IMR-90 (cell line): ENCODE data around the gene POLR1D. TPM values are rescaled to one million over a fixed set of nuclear protein-coding genes. Genes with fewer than 3 reads are reported as not detected.

ENCODE experiments used
- ATAC-seq: fragments of 200-7000 bp; cut with Tn5 transposase; 2 replicates; pipeline ENCODE4 v1.9.1; 2020; ENCODE audit warnings: low read depth, mild to moderate bottlenecking, moderate library complexity
- BruUV-seq: library from RNA; stranded (reverse); fragments of 400-500 nt; replicated peaks from 2 replicates; lab custom pipeline; 2021; lab: Mats Ljungman, UMichigan
- CTCF ChIA-PET: fragments of 300-600 bp; formaldehyde crosslinking; extraction: SDS; loops from one replicate; lab custom pipeline; 2021; ENCODE audit warnings: antibody characterized with exemption; lab: Yijun Ruan, JAX
- POLR2A ChIA-PET: fragments of 300-600 bp; sonication (Branson Sonifier 250); formaldehyde crosslinking; loops from one replicate; lab custom pipeline; 2022; ENCODE audit warnings: antibody characterized with exemption; ENCODE audit not compliant: unreplicated experiment; lab: Charles Lee
- DNase-seq: peaks from one replicate; pipeline ENCODE4 v3.0.0; 2013
- H2AFZ ChIP-seq: replicated peaks from 2 replicates; pipeline ENCODE3; 2013; ENCODE audit warnings: low read length, mild to moderate bottlenecking; ENCODE audit not compliant: poor library complexity
- H2AK5ac ChIP-seq: 2 replicates; pipeline ENCODE4 v1.6.1; 2013; ENCODE audit warnings: low read depth, low read length, inconsistent platforms
- H2AK9ac ChIP-seq: replicated peaks from 2 replicates; pipeline ENCODE3; 2013; ENCODE audit warnings: mild to moderate bottlenecking, low read depth, low read length, moderate library complexity; ENCODE audit not compliant: poor library complexity
- H2BK120ac ChIP-seq: 2 replicates; pipeline ENCODE4 v1.6.1; 2013; ENCODE audit warnings: low read depth, low read length, inconsistent platforms
- H2BK15ac ChIP-seq: 3 replicates; pipeline ENCODE4 v1.6.1; 2013; ENCODE audit warnings: low read depth, low read length, inconsistent platforms
- H2BK20ac ChIP-seq: 2 replicates; pipeline ENCODE4 v1.6.1; 2013; ENCODE audit warnings: low read depth, mild to moderate bottlenecking, inconsistent platforms, low read length, moderate library complexity
- H2BK5ac ChIP-seq: 2 replicates; pipeline ENCODE4 v1.6.1; 2013; ENCODE audit warnings: mild to moderate bottlenecking, low read depth, low read length, inconsistent platforms; ENCODE audit not compliant: poor library complexity, severe bottlenecking
- H3K14ac ChIP-seq: replicated peaks from 2 replicates; pipeline ENCODE4 v1.6.1; 2013; ENCODE audit warnings: low read depth, low read length, inconsistent platforms
- H3K18ac ChIP-seq: 2 replicates; pipeline ENCODE4 v1.6.1; 2013; ENCODE audit warnings: low read depth, low read length, control low read depth
- H3K23ac ChIP-seq: 2 replicates; pipeline ENCODE4 v1.6.1; 2013; ENCODE audit warnings: low read depth, low read length, inconsistent platforms
- H3K27ac ChIP-seq: 2 replicates; pipeline ENCODE4 v1.5.1; 2013; ENCODE audit warnings: mild to moderate bottlenecking, control low read depth, low read length; ENCODE audit not compliant: insufficient read depth
- H3K27me3 ChIP-seq: 2 replicates; pipeline ENCODE4 v1.6.1; 2013; ENCODE audit warnings: low read length; ENCODE audit not compliant: control insufficient read depth, insufficient read depth
- H3K36me3 ChIP-seq: 2 replicates; pipeline ENCODE4 v1.6.1; 2013; ENCODE audit warnings: low read length, mixed read lengths; ENCODE audit not compliant: control insufficient read depth, insufficient read depth
- H3K4ac ChIP-seq: 2 replicates; pipeline ENCODE4 v1.6.1; 2013; ENCODE audit warnings: low read depth, low read length, inconsistent platforms
- H3K4me1 ChIP-seq: 2 replicates; pipeline ENCODE4 v1.6.1; 2013; ENCODE audit warnings: low read length, mixed read lengths; ENCODE audit not compliant: control insufficient read depth, insufficient read depth
- H3K4me2 ChIP-seq: 2 replicates; pipeline ENCODE4 v1.6.1; 2013; ENCODE audit warnings: low read depth, mild to moderate bottlenecking, control low read depth, low read length, moderate library complexity
- H3K4me3 ChIP-seq: 2 replicates; pipeline ENCODE4 v1.5.1; 2013; ENCODE audit warnings: low read depth, mild to moderate bottlenecking, control low read depth, low read length, moderate library complexity; ENCODE audit not compliant: insufficient read depth
- H3K56ac ChIP-seq: 2 replicates; pipeline ENCODE4 v1.6.1; 2013; ENCODE audit warnings: low read length, inconsistent platforms; ENCODE audit not compliant: insufficient read depth; ENCODE audit errors: extremely low read depth
- H3K79me1 ChIP-seq, 2 experiments: 2 replicates each; pipeline ENCODE4 v1.6.1; 2013; ENCODE audit warnings: low read length in 2 of 2, inconsistent platforms in 1 of 2, low read depth in 1 of 2
- H3K9ac ChIP-seq: 2 replicates; pipeline ENCODE4 v1.6.1; 2013; ENCODE audit warnings: low read depth, low read length, control low read depth
- H3K9me1 ChIP-seq: 2 replicates; pipeline ENCODE4 v1.6.1; 2013; ENCODE audit warnings: low read length, inconsistent platforms; ENCODE audit not compliant: insufficient read depth
- H3K9me3 ChIP-seq: 2 replicates; pipeline ENCODE4 v1.6.1; 2013; ENCODE audit warnings: low read length; ENCODE audit not compliant: control insufficient read depth, insufficient read depth
- H4K20me1 ChIP-seq: 2 replicates; pipeline ENCODE4 v1.6.1; 2013; ENCODE audit warnings: low read length, inconsistent platforms; ENCODE audit not compliant: insufficient read depth
- H4K5ac ChIP-seq: 2 replicates; pipeline ENCODE4 v1.6.1; 2013; ENCODE audit warnings: mild to moderate bottlenecking, low read depth, low read length, control low read depth
- H4K8ac ChIP-seq, 2 experiments: 2 replicates each; pipeline ENCODE4 v1.6.1; 2013; ENCODE audit warnings: low read depth in 2 of 2, low read length in 2 of 2, control low read depth in 1 of 2, inconsistent platforms in 1 of 2
- H4K91ac ChIP-seq: 2 replicates; pipeline ENCODE4 v1.6.1; 2013; ENCODE audit warnings: low read depth, low read length, inconsistent platforms; ENCODE audit not compliant: insufficient read depth
- CEBPB ChIP-seq: IDR thresholded peaks from 2 replicates; pipeline ENCODE4 v1.6.1; 2012; ENCODE audit warnings: low read depth, low read length, improper control_type of control experiment
- NFE2L2 ChIP-seq: fragments of 150-350 bp; IDR thresholded peaks from 2 replicates; pipeline ENCODE4 v1.6.1; 2016; ENCODE audit warnings: low read depth, mild to moderate bottlenecking, low read length
- WGBS, 2 experiments: methylation state at CpG; one replicate each; pipeline versions ENCODE4 v1.1.5 to v1.1.7; 2013; ENCODE audit warnings: missing lambda C conversion rate in 2 of 2; ENCODE audit not compliant: insufficient read length in 1 of 2; ENCODE audit errors: extremely low coverage in 2 of 2; 5-methylcytosine and 5-hydroxymethylcytosine counted together
- dilution Hi-C: fragments of 300-500 bp; cut with HindIII; formaldehyde crosslinking; loops from one replicate; pipeline ENCODE4 v1.14.3; 2018; ENCODE audit warnings: low sequenced_read_pairs; ENCODE audit not compliant: unreplicated experiment
- in situ Hi-C: fragments of 300-500 bp; cut with MboI; formaldehyde crosslinking; loops from 3 replicates; pipeline ENCODE4 v1.14.3; 2019; ENCODE audit warnings: low sequenced_read_pairs, inconsistent platforms, mixed read lengths
- intact Hi-C: fragments of 100-400 bp; cut with micrococcal nuclease; formaldehyde crosslinking; loops from 2 replicates; pipeline ENCODE4 v1.10.0; 2022
- polyA plus RNA-seq, 3 experiments: library from polyadenylated mRNA; depleted of rRNA; stranded (reverse); fragments of >200 nt; gene quantifications; 2 replicates each; pipeline ENCODE4 v1.2.3, GENCODE V29; 2012; ENCODE audit warnings: low replicate concordance in 1 of 3
- total RNA-seq: library from RNA; depleted of rRNA; stranded (reverse); fragments of >200 nt; gene quantifications from 2 replicates; pipeline ENCODE4 v1.2.3, GENCODE V29; 2012

The POLR1D gene
- total and polyA plus RNA-seq, 2 of the 4 experiments (the other 2 are of a cell fraction) = 65.4 to 110 TPM

- peaks cover 2% of the 10 kb centered on the region; the same call in 1 of the 2 replicates for H3K9me3 ChIP-seq
- TF ChIP-seq NFE2L2 (no peak), CEBPB (0 out of 2 replicates have a peak, but pooled peaks have one; percentile 23)
- peak overlapping the region; percentile 92 for H3K4me3 ChIP-seq
- no peak overlapping the region for H2BK20ac ChIP-seq
- no peak overlapping the region for H2AFZ ChIP-seq
- TSS peak; percentile 23 for BruUV-seq
- dilution Hi-C loops = no loop called here
- intact Hi-C loops = no loop called here
- no peak overlapping the region for H3K4ac ChIP-seq
- in situ Hi-C loops = loop anchor here (25.0 kb wide), 1 partner anchor 632 kb away; no protein-coding TSS in a partner anchor
- no peaks in the 10 kb centered on the region for H3K27me3 ChIP-seq
- H3K4me2 ChIP-seq = peak overlapping the region; percentile 94
- H3K18ac ChIP-seq = no peak overlapping the region
- H4K91ac ChIP-seq = no peak overlapping the region
- no CpG with 5 or more reads among the region's 10 CpGs for WGBS, 2 experiments
- 0 out of 2 replicates have a peak overlapping the region, but pooled peaks have one; percentile 11 for H3K14ac ChIP-seq
- peak overlapping the region; percentile 59 for H2BK5ac ChIP-seq
- peaks cover 37 to 53% of the 10 kb centered on the region in 2 experiments for H3K79me1 ChIP-seq
- no peak overlapping the region for H2AK5ac ChIP-seq
- peaks cover 9% of the 10 kb centered on the region for H3K9me1 ChIP-seq
- H3K9ac ChIP-seq = peak overlapping the region; percentile 72
- ATAC-seq (no peak), DNase-seq (peak; percentile 55)
- no peak overlapping the region for H2BK15ac ChIP-seq
- H3K23ac ChIP-seq = no peak overlapping the region; the same call in 1 of the 2 replicates
- H3K4me1 ChIP-seq = no peaks in the 10 kb centered on the region
- CTCF ChIA-PET = interaction anchor here (0.5 to 2.3 kb wide), 6 partner anchors 12 to 335 kb away, joined by 3 to 10 read pairs (median 3); no protein-coding TSS in a partner anchor
- H2BK120ac ChIP-seq = no peak overlapping the region
- no peak overlapping the region for H3K56ac ChIP-seq
- H3K27ac ChIP-seq = no peak overlapping the region
- H2AK9ac ChIP-seq = no peak overlapping the region
- peaks cover 7% of the 10 kb centered on the region; the same call in 1 of the 2 replicates for H3K36me3 ChIP-seq
- peaks cover 12% of the 10 kb centered on the region for H4K20me1 ChIP-seq
- no peak overlapping the region for H4K5ac ChIP-seq
- POLR2A ChIA-PET = no interaction called here
- no peak overlapping the region for H4K8ac ChIP-seq
Observed at GRCh38 chr13:27619093-27619727, 2.5 kb upstream of the POLR1D start.
